GM18909 (cell line): ENCODE results near the gene RAP2A.

Experiments
- ATAC-seq: cut with Tn5 transposase; IDR thresholded peaks from one replicate; pipeline ENCODE4 v1.9.1; 2021; ENCODE audit warnings: mild to moderate bottlenecking; ENCODE audit not compliant: unreplicated experiment, poor library complexity

RAP2A gene

DNA sequence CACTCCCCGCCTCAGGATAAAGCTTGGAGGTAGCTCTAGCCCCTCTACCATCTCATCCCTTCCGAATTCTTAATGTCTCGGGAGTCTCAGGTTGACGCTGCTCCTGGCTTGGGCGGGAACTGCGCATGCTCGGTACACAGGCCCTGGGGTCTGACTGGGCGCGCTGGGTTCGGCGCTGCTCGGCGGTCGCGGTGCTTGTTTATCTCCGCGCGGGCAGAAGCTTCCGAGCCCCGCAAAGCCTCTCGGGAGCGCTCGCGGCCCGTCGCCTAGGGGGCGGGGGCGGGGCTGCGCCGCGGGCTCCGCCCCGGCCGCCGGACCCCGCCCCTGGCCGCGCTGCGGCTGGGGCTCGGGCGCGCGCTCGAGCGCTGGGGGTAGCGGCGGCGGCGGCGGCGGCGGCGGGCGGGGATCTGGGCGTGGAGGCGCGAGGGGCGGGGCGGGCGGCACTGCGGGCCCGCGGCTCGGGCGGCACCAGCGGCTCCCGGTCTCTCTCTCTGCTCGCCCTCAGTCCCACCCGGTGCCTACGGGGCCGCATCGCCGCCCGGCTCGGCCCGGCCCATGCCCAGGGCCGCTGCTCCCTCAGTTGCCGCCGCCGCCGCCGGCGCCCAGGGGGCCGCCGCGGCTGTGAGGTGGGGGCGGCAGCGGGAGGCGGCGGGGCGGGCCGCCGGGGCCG, at the start of gene RAP2A:
TSS of gene RAP2A (plus strand) at position 443 of the 670 bp plus-strand sequence. CDS start 302 bp downstream, outside the sequence.
- peak; percentile 47 for ATAC-seq

DNA sequence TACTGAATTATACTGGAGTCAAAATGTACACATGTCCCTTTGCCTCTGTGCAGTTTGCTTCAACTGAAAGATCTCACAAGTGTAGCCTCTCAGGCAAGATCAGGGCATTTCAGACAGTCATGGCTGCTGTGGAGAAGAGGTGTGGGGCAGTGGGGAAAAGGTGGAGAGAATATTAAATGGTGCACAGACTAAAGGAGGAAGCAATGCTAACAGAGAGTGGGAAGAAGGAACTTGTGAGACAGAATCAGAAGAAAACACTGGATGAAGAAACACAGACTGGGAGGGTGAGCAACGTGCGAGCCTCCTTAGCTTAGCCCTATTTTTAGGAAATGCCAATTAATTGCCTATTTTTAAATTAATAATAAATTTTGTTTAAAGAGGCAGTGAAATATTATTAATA, 49.6 kb upstream of the RAP2A start:
- ATAC-seq = no peak

DNA sequence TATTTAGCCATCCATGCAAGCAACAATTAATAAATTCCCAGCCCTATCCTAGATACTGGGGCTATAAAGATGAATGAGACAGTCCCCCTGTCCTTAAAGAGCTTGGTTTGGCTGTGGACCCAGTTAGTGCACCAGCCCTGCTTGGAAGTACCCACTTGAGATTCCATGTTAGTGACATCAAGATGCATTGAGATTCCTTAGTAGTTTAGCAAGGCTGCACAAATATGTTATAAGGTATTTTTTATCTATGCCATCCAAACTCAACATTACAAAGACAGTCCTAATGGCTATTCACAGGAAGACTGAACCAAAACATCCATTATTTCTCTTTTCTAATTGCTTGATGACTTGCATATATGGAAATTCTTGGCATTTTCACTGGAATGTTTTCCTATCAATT, 48.8 kb upstream of the RAP2A start:
- no peak for ATAC-seq

DNA sequence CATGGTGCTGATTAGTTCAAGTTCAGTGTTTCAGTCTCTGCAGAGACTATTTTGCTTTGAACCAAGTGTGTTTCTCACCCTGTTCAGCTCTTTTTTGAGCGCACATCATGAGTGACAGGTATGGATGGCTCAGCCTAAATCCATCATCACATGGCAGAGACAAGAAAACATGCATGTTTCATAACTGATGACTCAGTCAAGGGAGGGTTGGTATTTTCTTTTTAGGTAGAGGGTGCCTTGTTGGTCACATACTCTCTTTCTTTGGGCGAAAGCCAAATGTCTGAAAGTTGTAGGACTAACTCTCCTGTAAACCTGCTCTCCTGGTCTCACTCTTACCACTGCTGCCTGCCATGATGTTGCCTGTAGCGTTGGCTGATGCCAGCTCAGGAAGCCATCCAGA, 48.1 kb upstream of the RAP2A start:
- no peak for ATAC-seq

DNA sequence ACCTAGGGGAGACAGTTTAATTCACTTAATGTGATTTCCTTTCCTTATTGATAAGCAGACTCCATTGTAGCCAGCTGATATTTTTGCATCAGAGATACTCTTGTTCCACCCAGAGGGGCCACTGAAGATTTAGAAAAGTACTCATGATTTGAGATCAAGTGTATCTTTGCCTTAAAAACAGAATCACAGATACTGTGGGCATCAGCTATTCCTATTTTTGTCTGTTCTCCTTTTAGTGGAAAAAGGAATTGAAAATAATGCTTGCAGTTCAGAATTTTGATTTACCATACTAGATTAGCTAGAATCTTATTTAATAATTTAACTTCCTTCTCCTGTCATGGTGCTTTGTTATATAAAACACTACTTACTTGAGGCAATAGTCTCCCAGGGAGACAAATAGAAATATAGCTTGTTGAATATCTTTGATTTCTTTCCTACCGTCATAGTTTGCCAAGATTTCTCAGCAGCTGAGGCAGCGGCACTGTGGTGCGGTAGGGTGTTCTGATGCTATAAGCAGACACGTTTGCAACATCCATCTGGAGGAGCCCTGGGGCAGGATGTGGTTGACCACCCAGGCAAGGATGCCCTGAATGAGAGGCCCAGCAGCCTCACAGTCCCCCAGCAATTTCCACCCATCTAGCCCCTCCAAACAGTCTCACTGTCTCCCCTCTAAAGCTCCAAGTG, 47.0 kb upstream of the RAP2A start:
- peak; percentile 68 for ATAC-seq

DNA sequence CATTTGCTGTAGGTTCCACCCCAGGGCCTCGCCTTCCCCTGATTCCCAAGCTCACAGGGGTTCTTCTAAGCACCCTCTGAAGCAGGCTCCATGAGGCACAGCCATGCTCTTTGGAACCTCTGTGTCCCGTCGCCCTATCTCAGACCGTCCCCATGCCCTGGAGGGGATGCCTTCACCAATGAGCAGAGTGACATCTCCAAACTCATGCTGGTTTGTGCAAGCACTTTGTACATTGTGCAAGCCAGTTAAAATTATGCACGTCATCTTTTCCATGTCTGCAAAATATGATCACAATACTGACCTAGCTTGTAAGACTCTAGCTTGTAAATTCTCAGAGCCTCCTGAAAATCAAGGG, 46.5 kb upstream of the RAP2A start:
- peak; percentile 9 for ATAC-seq

DNA sequence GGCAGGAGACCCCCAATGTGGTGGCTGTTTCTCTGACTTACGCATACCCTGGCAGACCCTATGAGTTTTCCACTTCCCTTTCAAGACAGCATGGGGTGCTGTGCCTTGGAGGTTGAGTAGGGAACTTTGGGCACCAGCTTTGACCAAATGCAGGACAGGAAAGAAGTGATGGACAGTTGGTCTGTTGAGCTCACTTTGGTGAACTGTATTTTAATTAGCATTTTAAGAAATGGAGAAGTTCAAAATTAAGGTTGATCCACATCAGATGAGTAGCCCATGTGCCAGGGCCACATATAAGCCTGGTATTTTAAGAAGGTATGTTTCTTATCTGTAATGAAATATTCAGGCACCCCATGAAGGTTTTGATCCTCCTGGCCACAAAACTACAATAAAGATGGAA, 46.1 kb upstream of the RAP2A start:
- ATAC-seq = no peak

DNA sequence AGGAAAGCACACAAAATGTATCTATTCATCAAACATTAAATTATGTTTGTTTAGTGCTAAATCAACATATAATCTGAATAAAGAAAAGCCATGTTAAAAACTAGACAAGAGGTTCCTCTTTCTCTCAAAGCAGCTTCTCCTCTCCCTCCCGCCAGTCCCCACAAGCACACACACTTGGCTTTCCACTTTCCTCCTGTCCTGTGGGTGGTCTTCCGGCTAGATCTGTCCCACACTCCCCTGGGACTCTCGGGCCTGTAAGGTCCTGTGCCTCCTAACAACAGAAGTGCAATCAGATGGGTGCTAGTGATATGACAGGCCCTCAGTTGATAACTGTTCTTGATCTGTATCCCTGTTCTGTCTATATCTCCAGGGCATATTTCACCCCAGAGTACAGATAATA, 45.6 kb upstream of the RAP2A start:
- ATAC-seq = peak; percentile 51

DNA sequence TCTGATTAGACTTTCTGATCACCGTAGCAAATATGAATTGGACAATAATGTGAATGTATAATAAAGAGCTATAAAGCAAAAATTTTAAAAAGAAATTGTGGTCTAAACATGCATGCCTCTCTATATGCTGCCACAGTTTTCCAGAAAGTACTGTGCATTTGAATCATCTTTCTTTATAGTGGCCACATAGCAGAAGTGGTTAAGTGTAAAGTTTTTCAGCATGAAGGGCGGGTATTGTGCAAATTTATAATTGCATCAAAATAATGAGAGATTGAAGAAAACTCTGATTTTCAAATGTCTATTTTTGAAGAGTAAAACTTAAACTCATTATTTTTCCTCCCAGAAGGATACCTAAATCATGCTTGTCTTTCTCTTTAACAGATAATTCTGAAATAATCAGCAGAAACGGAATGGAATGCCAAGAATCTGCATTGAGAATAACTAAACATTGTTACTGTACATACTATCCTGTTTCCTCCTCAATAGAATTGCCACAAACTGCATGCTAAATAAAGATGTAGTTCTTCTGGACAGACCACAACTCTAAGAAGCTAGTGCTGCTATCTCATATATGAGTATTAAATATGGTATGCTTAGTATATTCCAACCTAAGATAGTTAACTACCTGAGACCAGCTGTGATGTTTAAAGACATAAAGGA, 42.9 kb upstream of the RAP2A start:
- ATAC-seq = no peak

DNA sequence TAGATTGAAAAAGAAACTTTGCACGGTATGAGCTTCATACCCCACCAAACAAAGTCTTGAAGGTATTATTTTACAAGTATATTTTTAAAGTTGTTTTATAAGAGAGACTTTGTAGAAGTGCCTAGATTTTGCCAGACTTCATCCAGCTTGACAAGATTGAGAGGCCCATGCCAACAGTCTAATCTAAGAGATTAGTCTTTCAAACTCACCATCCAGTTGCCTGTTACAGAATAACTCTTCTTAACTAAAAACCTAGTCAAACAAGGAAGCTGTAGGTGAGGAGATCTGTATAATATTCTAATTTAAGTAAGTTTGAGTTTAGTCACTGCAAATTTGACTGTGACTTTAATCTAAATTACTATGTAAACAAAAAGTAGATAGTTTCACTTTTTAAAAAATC, 41.9 kb upstream of the RAP2A start:
- no peak for ATAC-seq

DNA sequence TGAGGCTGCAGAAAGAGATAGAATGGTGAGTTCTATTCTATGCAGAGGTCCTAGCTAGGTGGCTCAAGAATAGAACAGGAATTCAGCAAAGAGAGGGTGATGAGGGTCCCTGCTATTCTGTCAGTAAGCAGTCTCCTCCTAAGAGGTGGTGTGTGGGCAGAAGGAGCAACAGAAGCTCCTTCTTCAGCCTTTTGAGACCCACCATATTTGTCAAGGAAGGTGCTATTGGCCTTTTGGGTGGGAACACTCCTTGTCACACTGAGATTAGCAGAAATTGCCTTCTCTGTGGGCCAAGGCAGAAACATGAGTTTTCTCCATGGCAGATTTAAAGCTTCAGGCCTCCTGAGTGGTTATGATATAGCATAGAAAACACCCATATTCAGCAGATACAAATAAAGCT, 39.4 kb upstream of the RAP2A start:
- ATAC-seq = no peak

DNA sequence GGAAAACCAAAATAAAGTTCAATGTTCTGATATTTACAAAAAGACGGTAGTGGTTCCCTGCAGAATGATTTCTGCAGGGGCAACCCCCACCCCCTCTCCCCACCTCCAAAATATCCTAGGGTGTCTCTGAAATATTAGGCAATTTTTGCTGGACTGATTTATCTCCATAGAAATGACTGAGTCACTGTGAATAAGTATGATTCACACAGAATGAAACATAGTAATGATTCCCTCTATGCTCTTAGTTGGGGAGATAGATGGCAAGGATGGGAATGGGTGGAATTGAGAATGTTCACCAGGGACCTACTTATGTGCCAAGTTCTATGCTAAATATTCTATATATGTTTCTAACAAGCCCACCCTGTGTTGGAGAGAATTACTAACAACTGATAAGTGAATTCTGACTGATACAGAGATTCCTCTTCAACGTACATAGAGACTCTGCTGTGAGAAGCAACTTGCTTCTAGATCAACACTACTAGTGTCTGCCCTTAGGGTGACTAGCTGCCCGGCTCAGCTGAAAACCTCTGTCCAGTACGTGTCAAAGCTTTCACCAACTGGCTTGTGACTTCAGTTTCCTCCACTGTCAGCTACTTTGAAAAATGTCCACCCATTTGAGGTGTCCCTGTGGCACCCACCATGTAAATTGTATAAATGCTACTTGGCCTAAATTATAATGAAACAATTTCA, 38.4 kb upstream of the RAP2A start:
- no peak for ATAC-seq

DNA sequence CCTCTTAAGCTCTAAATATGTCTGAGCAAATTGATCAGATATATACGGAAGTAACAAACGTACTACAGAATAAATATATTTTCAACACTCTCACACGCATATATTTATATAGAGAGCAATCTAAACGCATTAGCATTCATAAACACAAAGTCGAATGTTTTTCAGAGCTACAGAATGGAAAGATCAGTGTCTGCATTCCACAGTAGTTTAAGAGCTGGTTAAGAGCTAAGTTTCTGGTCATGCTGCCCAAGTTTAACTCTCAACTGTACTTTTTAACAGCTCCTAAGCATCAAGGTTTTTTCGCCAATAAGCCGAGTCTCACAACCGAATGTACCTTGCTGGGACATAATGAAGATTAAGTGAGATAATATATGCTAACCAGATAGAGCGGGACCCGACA, 36.7 kb upstream of the RAP2A start:
- ATAC-seq = no peak

DNA sequence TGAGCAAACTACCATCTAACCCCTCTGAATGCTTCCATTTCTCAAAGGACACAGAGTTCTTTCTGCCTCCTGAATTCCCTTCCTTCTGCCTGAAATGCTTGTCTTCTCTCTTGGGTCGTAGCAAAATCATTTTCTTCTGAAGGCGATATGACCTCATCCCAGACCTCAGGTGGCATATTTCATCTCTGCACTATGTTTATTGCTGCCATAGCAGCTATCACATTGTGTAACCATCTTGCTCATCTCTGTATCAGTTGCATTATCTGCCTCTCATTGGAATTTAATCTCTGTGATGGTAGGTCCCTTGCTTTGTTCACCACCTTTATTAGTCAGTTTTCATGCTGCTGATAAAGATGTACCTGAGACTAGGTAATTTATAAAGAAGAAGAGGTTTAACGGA, 32.5 kb upstream of the RAP2A start:
- no peak for ATAC-seq

DNA sequence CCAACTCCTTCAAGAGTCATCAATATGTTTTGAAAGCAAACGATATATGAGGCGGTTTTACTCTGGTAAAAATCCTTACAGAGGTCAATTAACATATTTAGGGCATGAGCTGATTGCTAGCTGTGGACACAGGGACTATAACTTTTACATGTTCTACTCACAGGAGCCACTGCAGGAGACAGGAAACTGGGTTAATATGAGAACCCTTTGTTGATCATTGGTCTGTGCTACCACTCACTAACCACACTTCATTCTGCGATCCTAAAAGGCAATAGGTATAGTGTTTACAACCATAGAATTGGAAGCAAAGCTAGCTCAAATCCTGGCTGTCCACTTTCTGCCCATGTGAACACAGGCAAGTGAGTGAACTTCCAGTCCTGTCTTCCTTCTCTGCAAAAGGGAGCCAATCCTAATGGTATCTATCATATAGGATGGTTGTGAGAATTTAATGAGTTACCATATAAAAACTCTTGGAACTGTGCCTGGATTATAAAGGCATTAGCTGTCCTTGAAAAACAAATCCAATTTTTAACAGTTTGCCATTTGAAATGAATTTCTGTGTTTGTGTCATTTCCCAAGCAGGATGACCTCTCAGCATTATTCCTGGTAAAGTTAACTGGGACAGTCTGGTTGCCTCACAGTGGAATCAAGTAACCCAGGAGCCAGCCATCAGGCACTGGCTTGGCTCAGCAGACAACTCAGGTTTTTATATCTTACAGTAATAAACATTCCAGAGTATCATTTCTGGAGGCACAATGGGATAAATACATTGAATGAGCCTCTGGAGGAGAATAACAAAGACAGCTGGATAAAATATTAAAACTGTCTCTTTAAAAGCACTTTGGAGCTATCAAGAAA, 29.8 kb upstream of the RAP2A start:
- ATAC-seq = peak; percentile 72

DNA sequence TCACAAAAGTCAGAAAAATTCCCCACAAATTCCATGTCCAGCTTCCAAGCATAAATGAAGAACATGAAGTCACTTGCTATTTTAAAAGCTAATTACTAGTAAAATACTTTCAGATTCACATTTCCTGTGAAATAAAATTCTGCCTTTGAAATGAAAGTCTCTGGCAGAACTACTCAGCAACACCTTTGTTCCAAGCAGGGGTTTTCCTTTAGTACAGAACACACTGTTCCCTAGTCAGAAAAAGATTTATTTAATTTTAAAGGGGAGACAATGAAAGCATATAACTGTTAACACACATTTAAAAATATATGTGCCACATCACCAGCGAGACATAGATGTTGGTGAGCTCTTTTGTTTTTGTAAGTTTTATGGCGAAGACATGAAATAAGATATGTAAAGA, 26.4 kb upstream of the RAP2A start:
- ATAC-seq = no peak

DNA sequence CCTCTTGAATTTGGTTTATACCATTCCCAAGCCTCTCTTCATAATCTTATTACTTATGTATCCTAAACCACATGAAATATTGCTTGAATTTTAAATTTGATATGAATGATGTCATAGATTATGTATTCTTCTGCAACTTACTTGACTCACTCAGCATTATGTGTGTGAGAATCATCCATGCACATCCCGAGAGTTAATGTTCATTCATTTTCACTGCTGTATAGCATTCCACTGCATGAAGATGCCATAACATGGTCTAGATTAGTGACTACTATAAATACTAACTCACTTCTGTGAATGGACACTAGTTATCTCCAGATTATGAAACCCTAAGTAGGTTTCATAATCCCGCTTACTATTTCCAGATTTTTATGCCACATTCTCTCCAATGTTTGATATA, 25.0 kb upstream of the RAP2A start:
- no peak for ATAC-seq

DNA sequence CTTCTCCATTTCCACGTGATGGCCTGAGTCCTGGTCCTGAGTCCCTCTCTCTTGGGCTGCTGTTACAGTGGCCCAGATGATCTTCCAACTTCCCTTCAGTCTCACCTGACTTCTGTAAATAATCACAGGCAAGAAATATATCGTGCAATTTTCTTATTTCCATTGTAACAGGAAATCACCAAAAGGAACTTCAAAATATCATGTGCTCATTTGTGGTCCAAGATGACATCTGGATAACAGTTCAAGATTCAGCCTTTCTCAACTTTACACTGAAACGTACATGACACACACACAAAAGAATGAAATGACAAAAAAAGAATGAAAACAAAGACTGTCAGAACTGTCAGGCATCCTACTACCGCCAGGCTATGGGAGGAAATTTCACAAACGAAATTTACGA, 22.0 kb upstream of the RAP2A start:
- no peak for ATAC-seq

DNA sequence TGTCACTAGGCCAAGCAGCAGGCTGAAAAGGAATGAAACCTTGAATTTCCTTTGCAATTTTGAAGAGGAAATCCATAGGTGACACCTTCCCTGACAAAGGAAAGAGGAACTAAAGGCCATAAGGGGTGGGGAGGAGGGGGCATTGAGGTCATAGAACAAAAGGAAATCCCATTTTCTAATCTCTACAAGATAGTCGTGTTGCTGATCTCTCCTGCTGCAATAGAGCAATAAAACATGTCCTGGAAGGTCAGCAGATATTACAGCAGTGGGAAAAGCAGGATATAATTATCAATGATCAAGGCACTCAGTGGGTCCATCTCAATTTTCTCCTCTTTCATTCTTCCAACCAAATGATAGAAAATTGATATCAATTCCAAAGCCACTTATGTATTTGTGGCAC, 20.3 kb upstream of the RAP2A start:
- no peak for ATAC-seq

DNA sequence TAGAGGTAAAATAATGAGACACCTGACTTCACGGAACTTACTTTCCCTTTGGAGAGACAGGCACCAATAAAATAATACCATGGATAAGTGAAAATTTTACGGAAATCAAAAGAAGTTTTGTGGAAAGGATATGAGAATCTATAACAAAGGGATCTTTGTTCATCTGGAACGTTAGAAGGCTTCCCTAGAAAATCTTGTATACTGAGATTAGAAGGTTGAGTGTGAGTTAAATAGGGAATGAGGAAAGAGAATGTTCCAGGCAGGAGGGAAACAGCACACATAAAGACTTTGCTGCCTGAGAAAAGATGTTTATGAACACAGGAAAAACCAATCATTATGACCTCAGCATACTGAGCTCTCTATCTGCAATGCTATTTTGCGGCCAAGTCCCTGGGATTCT, 19.6 kb upstream of the RAP2A start:
- no peak for ATAC-seq
